ENCODE measurements around the gene FBXL2.

The FBXL2 gene

DNA sequence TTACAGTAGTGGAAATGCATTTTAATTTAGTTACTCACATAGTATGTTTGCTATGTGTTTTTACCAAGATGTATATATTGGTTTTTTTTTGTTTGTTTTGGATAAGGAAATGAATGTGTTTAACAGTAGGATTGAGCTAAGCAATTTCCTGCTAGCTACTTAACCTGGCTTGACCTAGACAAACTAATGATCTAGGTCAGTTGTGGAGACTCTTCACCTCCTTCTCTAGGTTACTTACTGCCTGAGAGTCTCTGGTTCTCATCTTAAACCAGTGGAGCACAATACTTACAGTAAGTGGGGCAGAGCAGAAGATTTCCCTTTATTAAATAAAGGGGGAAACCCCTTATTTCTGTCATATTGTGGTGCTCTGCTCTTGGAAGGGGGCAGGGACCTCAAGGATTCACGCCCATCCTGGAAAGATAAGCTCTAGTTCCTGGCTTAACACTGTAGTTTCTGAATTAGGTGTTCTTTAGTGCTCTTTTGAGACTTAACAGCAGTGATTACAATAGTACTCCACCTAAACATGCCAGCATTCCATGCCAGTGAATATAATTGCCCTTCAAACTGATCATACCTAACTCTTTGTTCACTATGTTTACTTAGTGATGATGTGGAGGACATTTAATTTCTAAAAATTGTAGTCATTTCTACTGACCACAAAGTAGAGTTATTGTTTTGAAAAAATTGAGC lies 83.0 kb downstream of the FBXL2 start:
- TF ChIP-seq, protein P1, sequence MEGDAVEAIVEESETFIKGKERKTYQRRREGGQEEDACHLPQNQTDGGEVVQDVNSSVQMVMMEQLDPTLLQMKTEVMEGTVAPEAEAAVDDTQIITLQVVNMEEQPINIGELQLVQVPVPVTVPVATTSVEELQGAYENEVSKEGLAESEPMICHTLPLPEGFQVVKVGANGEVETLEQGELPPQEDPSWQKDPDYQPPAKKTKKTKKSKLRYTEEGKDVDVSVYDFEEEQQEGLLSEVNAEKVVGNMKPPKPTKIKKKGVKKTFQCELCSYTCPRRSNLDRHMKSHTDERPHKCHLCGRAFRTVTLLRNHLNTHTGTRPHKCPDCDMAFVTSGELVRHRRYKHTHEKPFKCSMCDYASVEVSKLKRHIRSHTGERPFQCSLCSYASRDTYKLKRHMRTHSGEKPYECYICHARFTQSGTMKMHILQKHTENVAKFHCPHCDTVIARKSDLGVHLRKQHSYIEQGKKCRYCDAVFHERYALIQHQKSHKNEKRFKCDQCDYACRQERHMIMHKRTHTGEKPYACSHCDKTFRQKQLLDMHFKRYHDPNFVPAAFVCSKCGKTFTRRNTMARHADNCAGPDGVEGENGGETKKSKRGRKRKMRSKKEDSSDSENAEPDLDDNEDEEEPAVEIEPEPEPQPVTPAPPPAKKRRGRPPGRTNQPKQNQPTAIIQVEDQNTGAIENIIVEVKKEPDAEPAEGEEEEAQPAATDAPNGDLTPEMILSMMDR (IDR thresholded peaks at IDR 0.05; ENCODE audit: extremely low read depth, insufficient read depth, missing control alignments): no peak
- in situ Hi-C loops (cut with MboI; ENCODE audit: low pct_unique_long_range_greater_than_20kb, low sequenced_read_pairs, unreplicated experiment): loop anchor here (25.0 kb wide), 1 partner anchor 423 kb away; no protein-coding TSS in a partner anchor
- DNase-seq (ENCODE audit: low spot score): no peak

DNA sequence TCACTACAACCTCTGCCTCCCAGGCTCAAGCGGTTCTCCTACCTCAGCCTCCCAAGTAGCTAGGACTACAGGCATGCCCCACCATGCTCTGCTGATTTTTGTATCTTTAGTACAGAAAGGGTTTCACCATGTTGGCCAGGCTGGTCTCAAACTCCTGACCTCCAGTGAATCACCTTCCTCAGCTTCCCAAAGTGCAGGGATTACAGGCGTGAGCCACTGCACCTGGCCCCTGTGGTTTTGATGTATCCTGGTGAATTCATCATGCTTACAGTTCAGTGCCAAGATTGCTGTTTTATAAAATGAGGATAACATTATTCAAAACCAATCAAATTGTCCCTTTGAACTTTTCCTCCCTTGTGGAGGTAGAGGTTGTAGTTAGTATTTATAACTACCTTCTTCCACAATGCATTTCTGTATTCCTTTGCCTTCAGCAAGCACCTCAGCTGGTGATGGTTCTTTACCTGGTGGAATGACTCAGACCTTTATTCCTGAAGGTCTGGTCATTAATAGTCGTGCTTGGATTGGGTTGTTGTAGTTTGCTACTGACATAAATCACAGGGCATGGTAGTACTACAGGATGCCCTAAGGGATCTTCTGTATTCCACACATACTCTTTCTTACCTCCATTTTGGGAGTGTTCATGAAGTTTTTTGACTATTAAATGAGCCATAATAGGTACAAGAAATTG lies 86.0 kb downstream of the FBXL2 start:
- no peak for DNase-seq (ENCODE audit: low spot score)
- TF ChIP-seq, protein P1 (IDR thresholded peaks at IDR 0.05; ENCODE audit: extremely low read depth, insufficient read depth, missing control alignments): no peak
- in situ Hi-C loops (cut with MboI; ENCODE audit: low pct_unique_long_range_greater_than_20kb, low sequenced_read_pairs, unreplicated experiment): loop anchor here (25.0 kb wide), 1 partner anchor 426 kb away; no protein-coding TSS in a partner anchor

DNA sequence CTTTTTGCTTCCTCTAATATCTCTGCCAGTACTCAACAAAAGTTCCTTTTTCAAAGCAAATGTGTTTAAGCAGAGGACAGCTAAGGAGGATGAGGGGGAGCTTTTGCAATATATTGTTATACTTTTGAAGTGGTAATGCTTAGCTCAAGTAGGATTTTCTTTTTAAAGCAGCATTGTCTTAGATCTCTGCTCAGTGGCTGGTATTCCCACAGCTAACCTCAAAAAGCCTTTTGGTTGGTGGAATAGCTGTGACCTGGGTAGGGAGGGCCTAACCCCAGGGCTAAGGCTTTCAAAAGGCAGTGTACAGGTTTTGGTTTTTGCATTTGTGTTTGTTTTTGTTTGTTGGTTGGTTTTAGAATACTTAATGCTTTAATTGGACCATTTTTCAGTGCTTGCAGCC lies 86.8 kb downstream of the FBXL2 start:
- in situ Hi-C loops (cut with MboI; ENCODE audit: low pct_unique_long_range_greater_than_20kb, low sequenced_read_pairs, unreplicated experiment): loop anchor here (25.0 kb wide), 1 partner anchor 427 kb away; no protein-coding TSS in a partner anchor
- no peak for DNase-seq (ENCODE audit: low spot score)
- TF ChIP-seq, protein P1 (IDR thresholded peaks at IDR 0.05; ENCODE audit: extremely low read depth, insufficient read depth, missing control alignments): no peak

DNA sequence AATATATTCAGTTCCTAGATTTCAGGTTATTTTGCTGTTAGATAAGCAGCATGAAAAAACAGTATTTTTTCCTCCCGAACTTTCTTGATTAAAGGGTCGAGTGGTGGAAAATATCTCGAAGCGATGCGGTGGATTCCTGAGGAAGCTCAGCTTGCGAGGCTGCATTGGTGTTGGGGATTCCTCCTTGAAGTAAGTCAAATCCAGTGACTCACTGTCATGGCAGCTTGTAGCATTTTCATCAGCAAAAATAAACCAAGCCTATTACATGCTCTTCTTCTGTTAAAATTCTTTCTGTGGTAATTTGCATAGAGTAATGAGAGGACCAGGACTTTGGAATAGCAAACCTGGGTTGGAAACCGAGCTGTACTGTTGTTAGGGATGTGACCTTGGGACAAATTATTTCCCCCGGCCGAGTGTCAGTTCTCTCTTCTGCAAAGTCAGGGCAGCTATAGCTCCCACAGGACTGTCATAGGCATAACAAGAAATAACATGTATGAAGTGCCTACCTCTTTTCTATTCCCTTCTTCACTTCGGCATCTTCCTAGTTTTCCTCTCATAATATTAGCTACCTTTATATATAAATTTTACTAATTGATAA lies 87.4 kb downstream of the FBXL2 start:
- in situ Hi-C loops (cut with MboI; ENCODE audit: low pct_unique_long_range_greater_than_20kb, low sequenced_read_pairs, unreplicated experiment): loop anchor here (25.0 kb wide), 1 partner anchor 427 kb away; no protein-coding TSS in a partner anchor
- DNase-seq (ENCODE audit: low spot score): no peak
- TF ChIP-seq, protein P1 (IDR thresholded peaks at IDR 0.05; ENCODE audit: extremely low read depth, insufficient read depth, missing control alignments): no peak

DNA sequence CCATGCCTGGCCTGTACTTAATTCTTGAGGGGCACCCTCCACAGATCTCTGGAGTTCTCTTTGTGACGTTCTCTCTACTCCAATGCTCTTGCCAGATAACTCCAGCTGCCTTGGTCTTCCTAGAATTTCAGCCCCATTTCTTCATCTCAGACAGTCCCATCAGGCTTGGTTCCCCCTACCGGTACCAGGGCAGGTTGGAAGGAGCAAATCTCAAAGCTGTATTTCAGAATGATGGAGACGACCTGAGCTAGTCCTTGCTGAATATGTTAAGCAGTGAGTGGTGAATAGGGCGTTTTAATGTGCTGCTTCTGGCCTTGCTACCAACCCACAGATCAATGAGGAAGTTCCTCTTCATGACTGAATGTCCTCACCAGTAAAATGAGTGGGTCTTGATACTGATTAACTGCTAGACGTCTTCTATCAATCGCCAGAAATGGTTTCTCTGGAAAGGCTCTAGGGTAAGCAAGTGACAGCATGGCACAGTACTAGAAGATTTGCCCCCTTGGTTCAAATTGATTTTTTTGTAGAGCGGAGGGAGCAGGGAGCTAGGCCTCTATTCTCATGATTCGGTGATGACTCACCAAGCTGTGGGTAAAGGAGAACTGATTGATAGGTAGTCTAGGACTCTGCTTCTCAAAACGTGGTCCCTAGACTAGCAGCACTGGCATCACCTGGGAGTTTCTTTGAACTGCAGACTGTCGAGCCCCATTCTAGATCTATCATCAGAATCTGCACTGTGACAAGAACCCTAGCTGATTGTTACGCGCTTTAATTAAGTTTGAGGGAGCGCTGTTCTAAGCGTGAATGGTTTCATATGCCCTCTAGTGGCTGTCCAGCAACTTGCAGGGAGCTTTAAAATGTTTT lies 95.2 kb downstream of the FBXL2 start:
- in situ Hi-C loops (cut with MboI; ENCODE audit: low pct_unique_long_range_greater_than_20kb, low sequenced_read_pairs, unreplicated experiment): loop anchor here (25.0 kb wide), 1 partner anchor 435 kb away; no protein-coding TSS in a partner anchor
- TF ChIP-seq, protein P1 (IDR thresholded peaks at IDR 0.05; ENCODE audit: extremely low read depth, insufficient read depth, missing control alignments): peak; percentile 90
- peak; percentile 52 for DNase-seq (ENCODE audit: low spot score)

DNA sequence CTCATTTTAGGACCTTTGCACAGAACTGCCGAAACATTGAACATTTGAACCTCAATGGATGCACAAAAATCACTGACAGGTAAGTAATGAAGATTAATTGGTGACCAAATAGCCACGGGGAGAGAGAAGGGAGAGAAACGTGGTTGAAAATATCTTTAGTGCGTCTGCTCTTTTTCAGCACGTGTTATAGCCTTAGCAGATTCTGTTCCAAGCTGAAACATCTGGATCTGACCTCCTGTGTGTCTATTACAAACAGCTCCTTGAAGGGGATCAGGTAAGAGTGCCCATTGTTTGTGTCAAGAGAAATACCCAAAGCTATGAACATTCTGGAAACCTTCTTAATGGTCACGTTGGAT lies 95.8 kb downstream of the FBXL2 start:
- TF ChIP-seq, protein P1 (IDR thresholded peaks at IDR 0.05; ENCODE audit: extremely low read depth, insufficient read depth, missing control alignments): no peak
- in situ Hi-C loops (cut with MboI; ENCODE audit: low pct_unique_long_range_greater_than_20kb, low sequenced_read_pairs, unreplicated experiment): loop anchor here (25.0 kb wide), 1 partner anchor 436 kb away; no protein-coding TSS in a partner anchor
- DNase-seq (ENCODE audit: low spot score): no peak

All from GM13977 (cell line).